UCSD-AML1 (cell line): Measurements from ENCODE around the gene TMEM63A.

Experiments
- DNase-seq: peaks from one replicate; lab custom pipeline; 2025; ENCODE audit not compliant: unreplicated experiment; lab: John Stamatoyannopoulos, UW

The TMEM63A gene

GRCh38 chr1:225886159-225887029, 4.2 kb upstream of the TMEM63A start:
- DNase-seq, result no peak

DNA sequence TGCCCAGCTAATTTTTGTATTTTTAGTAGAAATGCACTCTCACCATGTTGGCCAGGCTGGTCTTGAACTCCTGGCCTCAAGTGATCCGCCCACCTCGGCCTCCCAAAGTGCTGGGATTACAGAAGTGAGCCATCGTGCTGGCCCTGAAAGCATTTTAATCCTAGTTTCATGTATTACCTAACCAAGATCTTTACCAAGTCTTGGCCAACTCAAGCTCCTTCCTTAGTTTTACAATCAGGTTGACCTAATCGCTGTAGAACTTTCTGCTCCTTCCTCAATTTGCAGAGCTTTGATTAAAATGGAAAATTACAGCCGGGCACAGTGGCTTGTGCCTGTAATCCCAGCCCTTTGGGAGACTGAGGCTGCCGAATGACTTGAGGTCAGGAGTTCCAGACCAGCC, 3.2 kb upstream of the TMEM63A start:
- DNase-seq, result no peak

- no peak for DNase-seq
These were observed 1.6 kb upstream of the TMEM63A start for GRCh38 chr1:225883616-225884265.

DNA sequence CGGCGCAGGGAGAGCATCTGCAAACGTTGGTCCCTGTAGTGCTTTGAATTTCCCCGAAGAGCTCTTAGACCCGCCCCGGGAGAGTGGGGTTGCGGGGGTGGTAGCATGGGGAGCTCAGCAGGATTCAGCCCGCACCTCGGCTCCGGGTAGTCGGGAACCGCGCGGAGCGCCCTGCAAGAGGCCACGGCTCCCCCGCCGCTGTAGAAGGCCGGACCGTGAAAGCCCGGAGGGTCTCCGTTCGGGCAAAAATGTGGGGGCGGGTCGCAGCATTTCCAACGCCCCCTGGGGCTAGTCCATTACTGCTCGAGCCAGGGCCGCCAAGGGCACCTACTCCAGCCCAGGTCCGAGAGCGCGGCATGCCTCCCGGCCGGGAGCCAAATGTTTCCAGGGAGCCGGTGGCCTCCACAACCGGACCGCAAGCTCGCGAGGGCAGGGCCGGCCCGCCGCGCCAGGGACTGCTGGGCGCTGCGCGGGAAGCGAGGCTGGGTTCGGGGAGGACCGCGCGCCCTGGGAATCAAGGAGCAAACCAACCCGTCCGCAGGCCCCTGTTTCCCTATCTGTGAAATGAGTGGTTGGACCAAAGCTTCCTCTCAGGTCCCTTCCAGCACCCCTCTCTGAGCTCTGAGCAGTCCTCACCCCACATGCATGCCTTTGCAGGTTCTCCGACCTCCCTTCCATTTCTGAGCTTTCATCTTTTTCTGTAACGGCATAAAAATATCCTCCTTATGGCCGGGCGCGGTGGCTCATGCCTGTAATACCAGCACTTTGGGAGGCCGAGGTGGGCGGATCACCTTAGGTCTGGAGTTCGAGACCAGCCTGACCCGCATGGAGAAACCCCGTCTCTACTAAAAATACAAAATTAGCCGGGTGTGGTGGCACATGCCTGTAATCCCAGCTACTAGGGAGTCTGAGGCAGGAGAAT, 775 bp upstream of the TMEM63A start:
- peak; percentile 69 for DNase-seq

- DNase-seq, result peak; percentile 70
These were observed 860 bp downstream of the TMEM63A start for GRCh38 chr1:225881081-225881958.

DNA sequence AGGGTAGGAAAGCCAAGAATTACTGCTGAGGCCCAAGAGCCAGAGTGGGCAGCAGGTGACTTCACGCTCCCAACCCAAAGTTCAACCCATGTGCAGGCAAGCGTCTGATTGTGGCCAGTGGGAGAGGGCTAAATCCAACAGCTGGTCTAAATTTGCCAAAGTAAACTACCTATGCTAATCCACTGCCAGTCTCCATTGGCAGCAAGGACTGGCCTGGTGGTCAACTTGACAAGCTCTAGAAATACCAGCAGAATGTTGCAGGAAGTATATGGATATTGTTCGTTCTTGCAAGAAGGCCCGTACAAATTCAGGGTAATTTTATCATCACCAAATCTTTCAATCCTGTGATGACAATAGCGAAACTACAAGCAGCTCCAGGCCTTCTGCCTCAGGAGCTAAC, 1.5 kb downstream of the TMEM63A start:
- DNase-seq, result no peak

- DNase-seq, result no peak
These were observed 2.0 kb downstream of the TMEM63A start for GRCh38 chr1:225880222-225880588.

DNA sequence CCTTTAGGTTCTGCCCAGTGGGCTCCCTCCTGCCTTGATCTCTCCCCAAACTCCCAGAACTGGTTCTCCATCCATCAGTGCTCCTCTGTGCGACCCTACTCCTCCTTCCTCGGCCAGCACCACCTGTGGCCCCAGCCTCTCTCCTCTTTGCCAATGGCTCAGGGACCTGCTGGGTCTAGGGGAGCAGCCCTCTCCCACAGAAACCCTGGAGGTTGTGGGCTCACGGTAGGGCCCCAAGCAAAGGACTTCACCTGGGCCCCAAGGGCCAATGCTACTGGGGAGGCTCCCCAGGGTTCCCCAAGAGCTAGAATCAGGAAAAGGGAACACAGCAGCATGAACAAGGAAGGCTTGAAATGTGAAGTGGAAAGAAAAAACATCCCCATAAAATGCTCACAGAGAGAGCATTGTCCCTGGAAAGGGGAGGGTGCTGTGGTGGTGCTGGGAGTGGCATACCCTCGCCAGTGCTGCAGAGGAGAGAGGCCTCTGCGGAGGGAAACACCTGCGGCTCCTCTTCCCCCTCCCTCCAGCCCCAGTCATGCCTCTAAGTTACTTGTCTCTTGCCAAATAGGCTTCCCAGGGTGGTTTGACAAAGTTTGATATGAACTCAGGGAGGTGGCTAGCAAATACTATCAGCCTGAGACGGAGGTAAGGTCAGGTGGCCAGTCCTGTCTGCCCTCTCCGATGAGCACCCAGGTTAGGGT, 2.5 kb downstream of the TMEM63A start:
- no peak for DNase-seq

- no peak for DNase-seq
These were observed 3.9 kb downstream of the TMEM63A start for GRCh38 chr1:225878282-225878681.

DNA sequence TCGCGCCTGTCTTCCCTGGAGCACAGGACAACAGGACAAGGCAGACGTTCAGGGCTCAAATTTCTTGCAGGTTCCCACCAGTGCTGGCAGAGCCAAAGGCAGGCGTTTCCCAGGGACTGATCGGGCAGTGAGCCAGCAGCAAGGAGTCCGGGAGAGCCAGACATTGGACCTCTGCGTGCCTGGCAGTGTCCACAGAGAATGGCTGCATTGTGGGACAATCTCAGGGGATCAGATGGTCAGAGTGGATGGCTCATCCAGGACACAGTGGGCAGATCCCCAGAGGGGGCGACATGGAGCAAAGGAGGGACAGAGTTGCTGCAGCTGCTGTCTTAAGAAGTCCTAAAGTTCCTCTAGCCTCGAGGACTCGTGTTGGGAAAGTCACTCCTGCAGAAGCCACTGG, 4.6 kb downstream of the TMEM63A start:
- DNase-seq, result peak; percentile 47

DNA sequence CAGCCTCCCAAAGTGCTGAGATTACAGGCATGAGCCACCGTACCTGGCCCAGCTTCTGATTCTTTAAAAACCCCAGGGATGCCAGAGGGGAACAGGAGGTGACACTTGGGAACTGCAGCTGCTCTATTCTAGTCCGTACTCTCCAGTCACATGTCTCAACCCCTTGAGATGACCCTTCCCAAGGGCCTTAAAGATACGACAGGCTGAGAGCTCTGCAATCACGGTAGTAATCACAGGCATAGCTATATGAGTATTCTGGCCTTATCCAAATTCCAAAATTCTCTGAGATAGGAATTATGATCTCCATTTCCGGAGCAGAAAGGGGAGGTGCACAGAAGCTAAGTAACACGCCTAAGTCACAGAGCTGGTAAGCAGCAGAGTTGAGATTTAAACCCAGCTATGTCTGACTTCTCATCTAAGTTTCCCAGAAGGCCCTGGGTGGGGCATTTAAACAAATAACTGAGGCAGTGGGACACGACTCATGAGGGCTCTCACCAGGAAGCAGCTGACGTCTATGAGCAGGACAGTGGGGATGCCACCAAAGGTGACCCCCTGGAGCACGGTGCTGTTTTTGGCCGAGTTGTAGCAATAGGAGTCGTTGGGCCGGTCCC, 5.2 kb downstream of the TMEM63A start:
- DNase-seq, result no peak

DNA sequence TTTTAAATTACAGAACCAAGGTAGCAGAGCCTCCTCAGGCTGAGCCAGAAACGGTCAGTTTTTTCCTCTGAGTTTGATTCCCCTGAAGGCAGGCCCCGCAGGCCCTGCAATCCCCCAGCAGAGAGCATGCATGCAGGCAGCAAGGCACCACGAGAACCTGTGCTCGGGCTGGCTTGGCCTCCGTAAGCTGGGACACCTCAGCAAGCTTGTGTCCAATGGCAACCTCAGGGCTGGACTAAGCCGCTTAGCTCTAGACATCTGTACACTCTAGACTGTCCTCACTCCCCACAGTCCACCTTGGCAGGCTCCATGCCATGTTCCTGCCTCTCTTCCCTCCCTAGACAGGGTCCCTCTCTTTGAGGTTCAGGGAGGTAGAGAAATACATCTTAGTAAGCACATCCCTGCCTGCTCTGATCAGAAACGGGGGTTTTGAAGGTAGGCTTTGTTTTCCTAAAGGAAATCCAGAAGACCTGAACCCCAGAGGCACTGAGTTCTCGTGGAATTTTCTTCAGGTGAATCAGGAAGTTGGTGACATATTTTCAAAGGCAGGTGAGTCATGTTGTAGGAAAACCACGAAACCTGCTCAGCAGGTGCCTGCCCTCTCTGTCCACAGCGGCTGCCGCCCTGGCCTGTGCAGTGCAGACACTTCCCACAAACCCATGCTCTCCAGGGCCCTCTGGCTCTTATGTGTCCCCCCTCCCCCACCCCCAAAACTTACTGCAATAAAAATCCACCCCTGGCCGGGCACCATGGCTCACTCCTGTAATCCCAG, 7.0 kb downstream of the TMEM63A start:
- no peak for DNase-seq

GRCh38 chr1:225874431-225874830, 7.7 kb downstream of the TMEM63A start:
- no peak for DNase-seq

DNA sequence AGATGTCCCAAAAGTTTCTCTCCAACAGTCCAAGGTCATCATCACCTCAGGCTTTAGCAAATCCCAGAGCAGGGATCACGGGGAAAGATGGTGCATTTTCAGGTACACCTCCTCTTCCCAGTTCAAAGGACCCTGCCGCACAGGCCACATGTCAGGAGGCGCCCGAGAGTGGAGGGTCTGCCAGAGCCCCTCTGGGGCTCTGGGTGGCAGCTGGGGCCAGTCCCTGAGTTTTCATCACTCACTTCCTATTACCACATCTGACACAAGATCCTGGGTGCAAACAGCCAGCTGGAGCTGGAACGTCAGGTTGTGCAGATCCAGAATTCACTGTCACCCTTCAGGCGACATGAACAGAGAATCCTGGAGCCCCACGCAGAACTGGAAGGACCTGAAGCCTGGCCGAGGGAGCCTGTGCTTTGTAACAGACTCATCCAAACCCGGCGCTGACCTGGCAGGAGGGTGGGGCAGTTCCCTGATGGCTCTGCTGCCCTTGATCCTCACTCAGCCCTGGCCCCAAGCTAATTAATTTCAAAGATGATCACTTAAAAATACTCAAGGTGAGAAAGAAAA, 8.8 kb downstream of the TMEM63A start:
- DNase-seq, result no peak

DNA sequence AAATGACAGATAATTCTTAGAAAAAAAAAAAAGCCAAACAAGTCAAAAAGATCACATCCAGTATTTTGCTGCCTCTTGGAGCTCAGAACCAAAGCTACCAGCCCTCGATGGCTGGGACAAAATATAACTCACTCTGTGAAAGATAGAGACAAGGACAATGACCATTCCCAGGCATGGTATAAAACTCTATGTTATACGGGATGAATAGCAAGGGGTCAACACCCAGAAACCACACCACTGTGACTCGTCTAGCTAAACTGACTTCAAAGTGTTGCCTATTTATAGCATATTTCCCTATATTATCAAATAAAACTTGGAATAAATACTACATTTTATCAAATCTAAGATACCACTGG, 10.1 kb downstream of the TMEM63A start:
- DNase-seq, result no peak

DNA sequence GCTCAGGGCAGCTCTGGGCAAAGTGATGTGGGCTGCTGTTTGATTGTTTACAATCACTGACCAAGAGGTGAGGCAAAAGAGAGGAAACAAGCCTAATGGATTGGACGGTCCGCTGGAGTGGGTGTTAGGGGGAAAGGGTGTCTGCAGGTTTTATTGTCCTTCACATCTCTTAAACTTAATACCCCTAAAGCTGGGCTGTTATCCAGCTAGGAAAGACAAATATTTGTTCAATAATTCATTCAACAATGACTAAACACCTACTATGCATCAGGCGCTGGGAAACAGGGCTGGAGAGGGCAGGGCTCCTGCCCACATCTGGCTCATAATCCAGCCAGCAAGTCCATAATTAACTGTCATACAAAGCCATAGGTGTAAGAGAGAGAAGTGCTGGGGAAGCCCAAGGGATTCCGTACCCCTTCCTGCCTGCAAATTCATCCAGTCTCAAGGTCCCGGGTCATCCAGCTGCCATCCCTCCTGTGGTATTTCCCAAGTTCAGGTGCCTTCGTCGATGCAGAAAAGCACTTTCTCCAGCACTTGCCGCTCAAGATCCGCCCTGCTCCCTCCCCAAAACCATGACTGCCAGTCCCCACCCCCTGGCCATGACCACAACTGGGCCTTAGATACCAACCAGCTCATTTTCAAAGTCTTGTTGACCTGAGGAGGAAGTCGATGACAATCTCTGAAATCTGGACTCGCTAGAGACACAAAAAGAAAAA, 10.7 kb downstream of the TMEM63A start:
- DNase-seq, result no peak

- DNase-seq, result no peak
These were observed 11.3 kb downstream of the TMEM63A start for GRCh38 chr1:225870911-225871310.
